ENCODE measurements around the gene EYA2.

Gene EYA2

GRCh38 chr20:47042464-47042863 lies 147.8 kb downstream of the EYA2 start:
- no peak for DNase-seq

- DNase-seq: no peak
These were observed 148.4 kb downstream of the EYA2 start for GRCh38 chr20:47043086-47043485.

- DNase-seq: no peak
These were observed 150.3 kb downstream of the EYA2 start for GRCh38 chr20:47044938-47045337.

GRCh38 chr20:47048054-47048453 lies 153.4 kb downstream of the EYA2 start:
- DNase-seq: no peak

- DNase-seq: no peak
These were observed 155.1 kb downstream of the EYA2 start for GRCh38 chr20:47049771-47050170.

- DNase-seq: no peak
These were observed 156.4 kb downstream of the EYA2 start for GRCh38 chr20:47050996-47051395.

GRCh38 chr20:47051936-47052526 lies 157.4 kb downstream of the EYA2 start:
- DNase-seq: no peak

- no peak for DNase-seq
These were observed 159.9 kb downstream of the EYA2 start for GRCh38 chr20:47054506-47054905.

- DNase-seq: no peak
These were observed 160.3 kb downstream of the EYA2 start for GRCh38 chr20:47054945-47055344.

- DNase-seq: no peak
These were observed 161.2 kb downstream of the EYA2 start for GRCh38 chr20:47055699-47056369.

- no peak for DNase-seq
These were observed 163.0 kb downstream of the EYA2 start for GRCh38 chr20:47057661-47058060.

GRCh38 chr20:47058236-47058635 lies 163.6 kb downstream of the EYA2 start:
- DNase-seq: no peak

GRCh38 chr20:47059536-47059935 lies 164.9 kb downstream of the EYA2 start:
- no peak for DNase-seq

- DNase-seq: no peak
These were observed 166.9 kb downstream of the EYA2 start for GRCh38 chr20:47061549-47061948.

- no peak for DNase-seq
These were observed 167.7 kb downstream of the EYA2 start for GRCh38 chr20:47062226-47062890.

- no peak for DNase-seq
These were observed 168.8 kb downstream of the EYA2 start for GRCh38 chr20:47063407-47063806.

GRCh38 chr20:47063808-47064207 lies 169.2 kb downstream of the EYA2 start:
- DNase-seq: no peak

- no peak for DNase-seq
These were observed 172.0 kb downstream of the EYA2 start for GRCh38 chr20:47066484-47067270.

GRCh38 chr20:47067776-47068175 lies 173.1 kb downstream of the EYA2 start:
- DNase-seq: no peak

- DNase-seq: no peak
These were observed 175.5 kb downstream of the EYA2 start for GRCh38 chr20:47070176-47070575.

- DNase-seq: no peak
These were observed 177.1 kb downstream of the EYA2 start for GRCh38 chr20:47071646-47072185.

GRCh38 chr20:47073766-47074475 lies 179.3 kb downstream of the EYA2 start:
- DNase-seq: no peak

GRCh38 chr20:47075263-47075662 lies 180.6 kb downstream of the EYA2 start:
- no peak for DNase-seq

Data from right forelimb (tissue), 1 donor.